IPS-18c (cell line): ENCODE results near the gene RHBDL2.

Experiments
- H3K4me3 ChIP-seq: 2 replicates; pipeline ENCODE4 v1.7.0; 2013; ENCODE audit warnings: low read depth, mild to moderate bottlenecking, low read length, moderate library complexity; ENCODE audit not compliant: insufficient read depth
- H3K9me3 ChIP-seq: one replicate; pipeline ENCODE4 v1.6.1; 2013; ENCODE audit warnings: mild to moderate bottlenecking, low read length, moderate library complexity; ENCODE audit not compliant: control insufficient read depth, insufficient read depth

The RHBDL2 gene

GRCh38 chr1:38899560-38899959, 42.1 kb downstream of the RHBDL2 start:
- no peak overlapping the region for H3K4me3 ChIP-seq
- no peaks in the 10 kb centered on the region for H3K9me3 ChIP-seq

GRCh38 chr1:38898653-38899230, 42.9 kb downstream of the RHBDL2 start:
- H3K4me3 ChIP-seq, result no peak overlapping the region

GRCh38 chr1:38896169-38896568, 45.5 kb downstream of the RHBDL2 start:
- Histone ChIP-seq H3K9me3 (no peaks in the 10 kb centered on the region), H3K4me3 (no peak overlapping the region)

More at GRCh38 chr1:38898653-38899230, 42.9 kb downstream of the RHBDL2 start:
- H3K9me3 ChIP-seq, result no peaks in the 10 kb centered on the region

DNA sequence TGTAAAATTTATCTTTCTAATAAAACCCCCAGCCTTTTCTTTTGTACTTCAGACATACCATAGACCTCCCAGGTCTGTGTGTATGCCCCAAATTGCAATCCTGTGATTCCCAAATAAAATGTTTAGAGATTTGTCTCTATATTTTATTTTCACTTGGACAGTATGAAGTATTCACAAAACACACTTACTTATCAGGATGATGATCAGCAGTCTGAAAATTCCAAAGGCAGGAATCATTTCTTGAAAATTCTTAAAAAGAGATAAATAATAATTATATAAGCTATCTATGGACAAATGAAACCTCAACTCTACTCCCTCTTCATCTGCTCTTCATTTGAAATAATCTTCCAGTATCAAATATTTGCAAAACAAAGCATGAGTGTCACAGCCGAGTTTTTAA, 48.7 kb downstream of the RHBDL2 start:
- Histone ChIP-seq H3K4me3 (no peak overlapping the region), H3K9me3 (no peaks in the 10 kb centered on the region)

DNA sequence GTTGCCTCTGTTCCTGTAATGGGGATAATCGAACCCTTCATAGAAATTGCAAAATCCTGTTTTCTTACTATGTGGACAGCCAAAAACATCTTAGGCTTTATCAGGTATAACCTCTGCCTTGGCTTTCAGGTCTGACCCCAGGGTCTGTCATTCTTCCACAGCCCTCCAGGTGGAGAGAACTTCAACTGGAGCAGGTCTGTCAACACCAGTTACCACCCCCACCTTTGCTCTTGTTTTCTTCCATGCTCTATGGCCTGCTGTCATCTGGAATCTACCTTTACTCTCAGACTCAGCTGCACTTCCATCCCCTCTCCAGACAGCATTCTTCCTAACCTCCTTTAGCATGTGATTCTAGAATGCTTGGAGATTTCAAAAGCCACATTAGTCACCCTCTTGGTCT, 49.9 kb downstream of the RHBDL2 start:
- no peaks in the 10 kb centered on the region for H3K9me3 ChIP-seq
- H3K4me3 ChIP-seq, result no peak overlapping the region

DNA sequence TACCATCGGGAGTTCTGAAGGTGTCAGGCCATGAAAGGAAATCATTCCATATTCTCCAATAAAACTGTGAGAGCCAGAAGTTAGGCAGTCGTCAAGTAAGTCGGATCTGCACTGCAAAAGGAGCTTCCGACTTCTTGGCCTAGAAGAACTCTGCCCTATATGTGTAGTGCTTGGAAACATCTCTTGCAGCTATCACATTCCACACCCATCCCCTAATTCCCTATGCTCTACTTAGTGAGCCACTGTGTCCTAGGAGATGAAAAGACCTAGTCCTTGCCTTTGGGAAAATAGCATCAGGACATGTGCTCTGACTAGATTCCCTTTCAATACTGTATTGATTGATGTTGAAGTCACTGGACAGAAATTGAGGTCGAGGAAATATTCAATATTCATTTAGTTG, 52.0 kb downstream of the RHBDL2 start:
- Histone ChIP-seq H3K9me3 (no peaks in the 10 kb centered on the region), H3K4me3 (no peak overlapping the region)

GRCh38 chr1:38888423-38889333, 53.0 kb downstream of the RHBDL2 start:
- Histone ChIP-seq H3K9me3 (no peaks in the 10 kb centered on the region), H3K4me3 (no peak overlapping the region)

GRCh38 chr1:38885092-38885491, 56.5 kb downstream of the RHBDL2 start:
- no peaks in the 10 kb centered on the region for H3K9me3 ChIP-seq
- no peak overlapping the region for H3K4me3 ChIP-seq

- no peak within 1 kb of the TSS for H3K4me3 ChIP-seq
- H3K9me3 ChIP-seq, result no peaks in the 10 kb centered on the region
Measured at GRCh38 chr1:38881487-38881886, 60.1 kb downstream of the RHBDL2 start, which contains the start of gene GJA9. TSS of gene GJA9 (minus strand) at chr1:38881587. CDS start at chr1:38876098, 5,489 bp downstream.

DNA sequence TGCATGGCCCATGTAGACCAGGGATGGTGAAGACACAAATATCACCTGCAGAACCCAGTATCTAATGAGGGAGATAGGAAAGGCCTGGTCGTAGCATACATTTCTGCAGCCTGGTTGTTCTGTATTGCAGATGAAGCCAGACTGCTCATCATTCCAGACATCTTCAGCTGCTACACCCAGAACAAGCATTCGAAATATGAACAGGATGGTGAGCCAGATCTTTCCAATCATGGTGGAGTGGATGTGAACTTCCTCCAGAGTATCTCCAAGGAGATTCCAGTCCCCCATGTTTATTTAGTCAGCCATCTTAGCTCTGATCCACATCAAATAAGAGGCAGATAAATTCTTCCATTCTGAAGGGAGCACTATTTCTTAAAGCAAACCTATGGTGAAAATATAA, 65.8 kb downstream of the RHBDL2 start:
- Histone ChIP-seq H3K4me3 (no peak overlapping the region), H3K9me3 (no peaks in the 10 kb centered on the region)

DNA sequence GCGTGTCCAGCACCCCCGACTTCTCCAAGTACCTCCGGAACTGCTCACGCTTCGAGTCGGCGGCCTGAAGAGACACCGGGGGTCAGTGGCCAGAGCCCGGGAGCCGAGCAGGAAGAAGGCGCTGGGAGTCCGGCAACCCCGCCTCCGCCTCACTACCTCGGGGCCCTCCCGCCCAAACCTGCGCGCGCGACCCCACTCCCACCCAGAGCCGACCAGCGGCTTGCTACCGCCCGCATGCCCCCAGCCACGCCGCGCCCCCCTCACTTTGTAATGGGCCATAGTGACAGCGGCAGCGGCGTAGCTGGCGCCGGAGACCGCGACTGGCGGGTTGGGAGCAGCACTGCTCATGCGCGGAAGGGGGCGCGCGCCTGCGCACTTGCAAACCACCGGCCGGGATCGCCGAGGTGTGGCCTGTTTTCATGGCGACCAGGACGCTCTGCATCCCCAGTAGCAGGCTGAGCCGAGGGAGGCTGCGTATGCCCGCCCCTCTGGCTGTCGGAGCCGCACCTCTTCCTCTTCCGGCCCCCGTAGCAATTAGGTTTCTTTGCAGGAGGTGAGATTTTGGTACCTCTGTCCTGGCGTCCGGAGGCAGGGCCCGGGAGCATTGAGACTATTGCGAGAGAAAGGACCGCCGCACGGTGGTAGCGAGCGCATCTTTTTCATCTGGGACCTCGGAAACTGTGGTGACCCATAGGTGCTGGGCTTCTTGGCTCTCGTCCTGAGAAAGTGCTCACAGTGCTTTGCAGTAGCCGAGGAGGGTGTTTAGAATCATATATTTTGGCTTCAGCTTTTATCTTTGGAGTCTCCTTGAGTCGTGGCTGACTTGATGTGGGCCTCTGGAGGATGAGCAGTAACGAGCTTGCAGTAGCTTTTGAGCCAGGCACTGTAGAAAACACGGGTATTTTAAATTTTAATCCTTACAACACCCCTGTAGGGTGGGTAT, 68.3 kb downstream of the RHBDL2 start, which contains the start of gene MYCBP:
MYCBP (minus strand) TSS at position 322 of the 943 bp plus-strand sequence; CDS start at position 279, 43 bp downstream.
- Histone ChIP-seq H3K4me3 (peak within 1 kb of the TSS; percentile 55), H3K9me3 (no peaks in the 10 kb centered on the region)

DNA sequence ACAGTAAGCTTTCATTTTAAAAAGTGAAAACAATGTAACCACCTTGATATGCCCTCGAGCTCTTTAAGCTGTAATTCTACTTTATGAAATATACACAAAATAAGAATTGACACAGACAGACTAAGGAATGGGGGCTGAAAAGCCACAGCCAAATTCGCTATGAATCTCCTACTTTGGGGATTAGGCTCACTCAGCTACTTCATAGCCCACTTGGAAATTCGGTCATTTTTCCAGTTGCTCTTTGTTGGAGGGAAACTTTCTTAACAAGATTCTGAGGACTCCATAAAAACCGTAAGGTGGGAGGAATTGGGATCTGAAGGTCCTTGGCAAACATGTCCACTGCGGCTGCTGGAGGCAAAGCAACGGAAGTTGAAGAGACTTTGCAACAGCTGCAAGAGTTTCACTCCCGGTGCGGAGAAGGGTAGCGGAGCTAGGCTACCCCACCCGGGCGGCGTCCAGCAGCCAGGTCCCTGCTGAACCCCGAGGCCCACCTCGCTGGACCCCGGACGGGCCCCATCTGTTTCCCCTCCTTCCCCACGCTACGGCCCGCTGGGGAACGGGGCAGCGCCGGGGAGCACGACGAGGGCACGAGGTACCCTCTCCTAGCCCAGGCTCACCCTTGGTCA, 69.1 kb downstream of the RHBDL2 start:
- peak overlapping the region; percentile 55 for H3K4me3 ChIP-seq
- no peaks in the 10 kb centered on the region for H3K9me3 ChIP-seq

DNA sequence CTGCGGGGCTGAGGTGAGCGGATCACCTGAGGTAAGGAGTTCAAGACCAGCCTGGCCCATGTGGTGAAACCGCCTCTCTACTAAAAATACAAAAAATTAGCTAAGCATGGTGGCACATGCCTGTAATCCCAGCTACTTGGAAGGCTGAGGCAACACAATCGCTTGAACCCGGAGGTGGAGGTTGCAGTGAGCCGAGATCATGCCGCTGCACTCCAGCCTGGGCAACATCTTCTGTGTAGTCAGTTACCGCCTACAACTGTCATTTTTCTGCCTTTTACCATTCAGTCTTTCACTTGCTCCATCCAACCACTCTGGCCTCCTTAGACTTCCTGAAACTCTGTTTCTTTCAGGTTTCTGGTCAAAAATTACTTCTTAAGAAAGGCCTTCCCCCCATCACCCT, 70.6 kb downstream of the RHBDL2 start:
- Histone ChIP-seq H3K4me3 (no peak overlapping the region), H3K9me3 (no peaks in the 10 kb centered on the region)

- Histone ChIP-seq H3K4me3 (no peak overlapping the region), H3K9me3 (no peaks in the 10 kb centered on the region)
Measured at GRCh38 chr1:38867208-38867607, 74.4 kb downstream of the RHBDL2 start.

- Histone ChIP-seq H3K4me3 (no peak overlapping the region), H3K9me3 (no peaks in the 10 kb centered on the region)
Measured at GRCh38 chr1:38865112-38865715, 76.4 kb downstream of the RHBDL2 start.

DNA sequence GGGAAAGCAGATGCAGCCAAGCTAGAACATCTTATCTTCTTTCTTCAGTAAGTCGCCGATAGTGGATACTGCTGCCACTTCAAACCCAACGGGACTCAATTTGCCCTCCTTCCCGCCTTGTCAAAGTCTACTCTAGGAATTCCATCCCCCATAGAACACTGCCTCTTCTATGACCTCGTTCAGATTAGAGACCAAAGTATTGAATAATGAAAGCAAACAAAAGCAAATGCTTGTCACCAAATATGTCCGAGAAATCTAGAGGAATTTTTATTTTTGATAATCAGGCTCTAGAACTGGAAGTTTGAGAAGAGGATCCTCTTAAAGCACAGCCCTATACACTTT, 81.2 kb downstream of the RHBDL2 start:
- peak overlapping the region; percentile 95 for H3K4me3 ChIP-seq
- no peaks in the 10 kb centered on the region for H3K9me3 ChIP-seq
